NCI-H2107 (cell line): ENCODE data around the gene DCST1.

Experiments used
- DNase-seq: peaks from one replicate; lab custom pipeline; 2025; lab: John Stamatoyannopoulos, UW

The DCST1 gene

GRCh38 chr1:155032886-155033285 lies 738 bp upstream of the DCST1 start:
- no peak for DNase-seq

GRCh38 chr1:155034318-155035208 lies 939 bp downstream of the DCST1 start:
- DNase-seq, result no peak

- DNase-seq, result no peak
Observed at GRCh38 chr1:155035936-155036335, 2.3 kb downstream of the DCST1 start.

- DNase-seq, result peak; percentile 41
Observed at GRCh38 chr1:155037043-155037442, 3.4 kb downstream of the DCST1 start.

- no peak for DNase-seq
Observed at GRCh38 chr1:155037851-155038441, 4.3 kb downstream of the DCST1 start.

GRCh38 chr1:155038602-155039307 lies 5.1 kb downstream of the DCST1 start:
- no peak for DNase-seq

- DNase-seq, result no peak
Observed at GRCh38 chr1:155039308-155039669, 5.7 kb downstream of the DCST1 start.

- no peak for DNase-seq
Observed at GRCh38 chr1:155040358-155041093, 6.9 kb downstream of the DCST1 start.

GRCh38 chr1:155042789-155043188 lies 9.2 kb downstream of the DCST1 start:
- no peak for DNase-seq

- DNase-seq, result no peak
Observed at GRCh38 chr1:155043301-155043702, 9.7 kb downstream of the DCST1 start.

GRCh38 chr1:155043793-155044192 lies 10.2 kb downstream of the DCST1 start:
- DNase-seq, result no peak

- DNase-seq, result no peak
Observed at GRCh38 chr1:155044365-155044764, 10.7 kb downstream of the DCST1 start.

GRCh38 chr1:155044812-155045657 lies 11.4 kb downstream of the DCST1 start:
- DNase-seq, result no peak

- no peak for DNase-seq
Observed at GRCh38 chr1:155048449-155049334, 15.1 kb downstream of the DCST1 start.

- DNase-seq, result no peak
Observed at GRCh38 chr1:155049651-155050559, 16.3 kb downstream of the DCST1 start.

- peak; percentile 60 for DNase-seq
Observed at GRCh38 chr1:155050560-155051341, 17.1 kb downstream of the DCST1 start, which contains the start of gene ADAM15. Gene ADAM15, plus strand, starts transcription at chr1:155051316. Its CDS starts 71 bp downstream, at chr1:155051387.

GRCh38 chr1:155051342-155051776 lies 17.7 kb downstream of the DCST1 start:
- DNase-seq, result no peak

GRCh38 chr1:155051777-155052398 lies 18.3 kb downstream of the DCST1 start:
- DNase-seq, result no peak
